Activated CD4-positive, alpha-beta memory T cell treated with anti-CD3 and anti-CD28 coated beads for 36 hours (primary cell): ENCODE measurements around the gene P2RX2. TPM values are rescaled to one million over a fixed set of nuclear protein-coding genes. Genes with fewer than 3 reads are reported as not detected.

ENCODE experiments used
- CTCF ChIA-PET: fragments of 350-600 bp; sonication (Branson Sonifier 250); formaldehyde crosslinking; loops from one replicate; lab custom pipeline; 2021; ENCODE audit warnings: antibody characterized with exemption, inconsistent platforms; lab: Charles Lee
- POLR2A ChIA-PET: fragments of 350-600 bp; sonication (Branson Sonifier 250); formaldehyde crosslinking; loops from one replicate; lab custom pipeline; 2021; ENCODE audit warnings: antibody characterized with exemption; lab: Charles Lee
- DNase-seq: peaks from one replicate; pipeline ENCODE4 v3.0.0-alpha.2; 2020
- H3K27ac Mint-ChIP-seq: one replicate; pipeline ENCODE4 v1.8.0; 2021; ENCODE audit warnings: mixed read lengths
- H3K27me3 Mint-ChIP-seq: one replicate; pipeline ENCODE4 v1.8.0; 2021; ENCODE audit warnings: mixed read lengths
- H3K36me3 Mint-ChIP-seq: one replicate; pipeline ENCODE4 v1.8.0; 2021; ENCODE audit warnings: mixed read lengths
- H3K4me1 Mint-ChIP-seq: one replicate; pipeline ENCODE4 v1.8.0; 2021; ENCODE audit warnings: low read depth, mixed read lengths
- H3K4me3 Mint-ChIP-seq: one replicate; pipeline ENCODE4 v1.8.0; 2021; ENCODE audit warnings: mild to moderate bottlenecking, mixed read lengths
- H3K9me3 Mint-ChIP-seq: one replicate; pipeline ENCODE4 v1.8.0; 2021; ENCODE audit warnings: mixed read lengths
- intact Hi-C: fragments of 100-400 bp; cut with micrococcal nuclease; formaldehyde crosslinking; loops from one replicate; pipeline ENCODE4 v1.15.1; 2023
- total RNA-seq, 2 experiments: library from RNA; stranded (reverse); gene quantifications; one replicate each; pipeline ENCODE4 v1.2.3, GENCODE V29; 2021

Gene P2RX2
- total RNA-seq, 2 experiments from 2014 or later, result not detected

DNA sequence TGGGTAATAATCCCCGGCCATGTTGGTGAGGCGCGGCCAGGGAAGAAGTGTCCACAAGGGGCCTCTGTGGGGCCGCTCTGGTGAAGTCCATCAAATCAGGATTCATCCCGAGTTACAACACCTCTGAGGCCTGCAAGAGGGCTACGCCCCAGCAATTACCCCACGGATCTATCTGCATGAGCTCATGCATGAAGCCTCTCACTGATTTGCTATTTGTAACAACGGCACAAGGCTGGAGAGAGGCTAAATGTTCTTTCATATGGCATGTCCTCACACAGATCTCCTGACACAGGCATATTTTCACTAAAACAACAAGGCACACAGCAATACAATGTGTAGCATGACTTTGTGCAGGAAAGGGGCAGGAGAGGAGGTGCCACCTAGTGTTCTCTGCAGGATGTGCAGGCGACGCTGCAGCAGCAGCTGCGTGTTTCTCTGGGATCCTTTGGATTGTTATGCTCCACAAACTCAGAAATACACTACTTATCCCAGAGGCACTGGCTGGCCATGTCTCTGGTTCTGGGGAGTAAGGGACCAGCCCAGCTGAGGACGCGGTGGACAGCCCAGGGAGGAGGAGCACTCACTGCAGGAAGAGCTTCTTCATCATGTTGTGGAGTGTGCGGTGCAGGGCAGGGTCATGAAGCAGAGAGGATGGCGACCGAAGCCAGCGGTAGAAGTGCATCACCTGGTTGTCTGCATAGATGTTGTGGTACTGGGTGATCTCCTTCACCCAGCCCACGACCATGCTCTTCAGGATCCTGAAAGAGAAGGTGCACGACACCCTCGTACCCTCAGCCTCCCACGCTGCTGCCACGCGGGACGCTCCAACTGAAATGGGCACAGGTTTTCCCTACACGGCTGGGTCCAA, 20.2 kb downstream of the P2RX2 start:
- no peaks in the 10 kb centered on the region for H3K4me1 Mint-ChIP-seq
- H3K4me3 Mint-ChIP-seq, result no peak overlapping the region
- intact Hi-C loops, result no loop called here
- H3K36me3 Mint-ChIP-seq, result peaks cover 58% of the 10 kb centered on the region
- ChIA-PET CTCF (interaction anchor here (0.7 to 1.6 kb wide), 9 partner anchors 11 to 225 kb away, joined by 3 to 8 read pairs (median 3); no protein-coding TSS in a partner anchor), POLR2A (no interaction called here)
- DNase-seq, result no peak
- no peaks in the 10 kb centered on the region for H3K27me3 Mint-ChIP-seq
- no peaks in the 10 kb centered on the region for H3K9me3 Mint-ChIP-seq
- no peak overlapping the region for H3K27ac Mint-ChIP-seq

- CTCF ChIA-PET, result interaction anchor here (1.2 kb wide), 1 partner anchor 25 kb away, joined by 4 read pairs; no protein-coding TSS in a partner anchor
- Mint-ChIP-seq H3K4me3 (no peak overlapping the region), H3K36me3 (peaks cover 51% of the 10 kb centered on the region), H3K9me3 (no peaks in the 10 kb centered on the region), H3K4me1 (no peaks in the 10 kb centered on the region), H3K27me3 (no peaks in the 10 kb centered on the region), H3K27ac (no peak overlapping the region)
- no peak for DNase-seq
- intact Hi-C loops, result no loop called here
- POLR2A ChIA-PET, result no interaction called here
Measured at GRCh38 chr12:132639956-132640520, 21.5 kb downstream of the P2RX2 start.

- ChIA-PET CTCF (interaction anchor here (1.2 kb wide), 1 partner anchor 26 kb away, joined by 4 read pairs; no protein-coding TSS in a partner anchor), POLR2A (no interaction called here)
Measured at GRCh38 chr12:132640936-132641335, 22.4 kb downstream of the P2RX2 start.

GRCh38 chr12:132641811-132642650, 23.5 kb downstream of the P2RX2 start:
- H3K4me1 Mint-ChIP-seq, result no peaks in the 10 kb centered on the region
- H3K36me3 Mint-ChIP-seq, result peaks cover 45% of the 10 kb centered on the region
- H3K9me3 Mint-ChIP-seq, result no peaks in the 10 kb centered on the region
- CTCF ChIA-PET, result no interaction called here
- no peak for DNase-seq
- no peak overlapping the region for H3K27ac Mint-ChIP-seq
- intact Hi-C loops, result no loop called here
- H3K4me3 Mint-ChIP-seq, result no peak overlapping the region
- H3K27me3 Mint-ChIP-seq, result no peaks in the 10 kb centered on the region
- POLR2A ChIA-PET, result no interaction called here

More at GRCh38 chr12:132640936-132641335, 22.4 kb downstream of the P2RX2 start:
- Mint-ChIP-seq H3K4me3 (no peak overlapping the region), H3K36me3 (peaks cover 46% of the 10 kb centered on the region), H3K9me3 (no peaks in the 10 kb centered on the region), H3K27me3 (no peaks in the 10 kb centered on the region), H3K4me1 (no peaks in the 10 kb centered on the region), H3K27ac (no peak overlapping the region)
- intact Hi-C loops, result no loop called here
- DNase-seq, result no peak

- POLR2A ChIA-PET, result no interaction called here
- Mint-ChIP-seq H3K4me3 (no peak overlapping the region), H3K4me1 (no peaks in the 10 kb centered on the region), H3K36me3 (peaks cover 44% of the 10 kb centered on the region), H3K9me3 (no peaks in the 10 kb centered on the region), H3K27ac (no peak overlapping the region), H3K27me3 (no peaks in the 10 kb centered on the region)
- intact Hi-C loops, result no loop called here
- no peak for DNase-seq
- CTCF ChIA-PET, result no interaction called here
Measured at GRCh38 chr12:132642846-132643835, 24.6 kb downstream of the P2RX2 start.

GRCh38 chr12:132646850-132647249, 28.3 kb downstream of the P2RX2 start:
- CTCF ChIA-PET, result interaction anchor here (1.2 kb wide), 1 partner anchor 32 kb away, joined by 4 read pairs; no protein-coding TSS in a partner anchor
- no peak for DNase-seq
- H3K36me3 Mint-ChIP-seq, result peaks cover 32% of the 10 kb centered on the region

GRCh38 chr12:132647858-132648257, 29.3 kb downstream of the P2RX2 start:
- no peaks in the 10 kb centered on the region for H3K27me3 Mint-ChIP-seq
- intact Hi-C loops, result no loop called here
- POLR2A ChIA-PET, result no interaction called here

More at GRCh38 chr12:132646850-132647249, 28.3 kb downstream of the P2RX2 start:
- H3K27me3 Mint-ChIP-seq, result no peaks in the 10 kb centered on the region
- POLR2A ChIA-PET, result no interaction called here
- no peak overlapping the region for H3K27ac Mint-ChIP-seq
- H3K4me1 Mint-ChIP-seq, result no peaks in the 10 kb centered on the region
- intact Hi-C loops, result no loop called here
- no peak overlapping the region for H3K4me3 Mint-ChIP-seq
- H3K9me3 Mint-ChIP-seq, result no peaks in the 10 kb centered on the region

DNA sequence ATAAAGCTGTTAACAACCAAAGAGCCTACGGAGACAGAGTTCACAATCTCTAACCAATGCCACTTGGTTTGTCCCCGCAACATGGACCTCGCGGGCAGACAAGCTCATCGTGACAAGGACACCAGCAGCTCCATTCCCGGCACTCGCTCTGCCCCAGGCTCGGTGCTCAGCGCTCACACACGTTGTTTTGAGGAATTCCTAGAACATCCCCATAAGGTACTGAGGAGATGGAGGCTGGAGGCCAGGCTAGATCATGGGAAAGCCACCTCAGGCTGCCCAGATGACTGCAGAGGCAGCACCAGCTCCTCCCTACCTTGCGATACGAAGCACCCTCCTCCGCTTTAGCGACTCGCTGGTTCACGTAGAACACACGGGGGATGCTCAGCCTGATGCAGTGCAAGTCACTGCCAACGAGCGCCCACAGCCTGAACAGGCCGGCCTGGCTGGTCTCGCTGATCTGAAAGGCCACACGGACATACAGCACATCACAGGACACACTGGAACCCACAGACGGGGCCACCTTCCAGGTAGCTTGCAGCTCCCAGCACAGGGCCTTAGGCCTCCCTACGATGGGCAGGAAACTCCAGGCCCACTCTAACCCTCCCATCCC, 30.1 kb downstream of the P2RX2 start:
- ChIA-PET CTCF (interaction anchor here (0.7 to 1.8 kb wide), 3 partner anchors 27 to 217 kb away, joined by 3 to 4 read pairs (median 3); no protein-coding TSS in a partner anchor), POLR2A (no interaction called here)
- Mint-ChIP-seq H3K27me3 (no peaks in the 10 kb centered on the region), H3K36me3 (peaks cover 39% of the 10 kb centered on the region), H3K4me3 (no peak overlapping the region), H3K4me1 (no peaks in the 10 kb centered on the region), H3K27ac (no peak overlapping the region), H3K9me3 (no peaks in the 10 kb centered on the region)
- intact Hi-C loops, result no loop called here
- no peak for DNase-seq

More at GRCh38 chr12:132647858-132648257, 29.3 kb downstream of the P2RX2 start:
- no peak overlapping the region for H3K4me3 Mint-ChIP-seq
- H3K9me3 Mint-ChIP-seq, result no peaks in the 10 kb centered on the region
- CTCF ChIA-PET, result interaction anchor here (0.6 to 1.8 kb wide), 2 partner anchors 124 to 133 kb away, joined by 3 to 4 read pairs; no protein-coding TSS in a partner anchor
- H3K27ac Mint-ChIP-seq, result no peak overlapping the region
- H3K36me3 Mint-ChIP-seq, result peaks cover 38% of the 10 kb centered on the region
- no peak for DNase-seq
- no peaks in the 10 kb centered on the region for H3K4me1 Mint-ChIP-seq

GRCh38 chr12:132649226-132649945, 30.8 kb downstream of the P2RX2 start:
- intact Hi-C loops, result no loop called here

DNA sequence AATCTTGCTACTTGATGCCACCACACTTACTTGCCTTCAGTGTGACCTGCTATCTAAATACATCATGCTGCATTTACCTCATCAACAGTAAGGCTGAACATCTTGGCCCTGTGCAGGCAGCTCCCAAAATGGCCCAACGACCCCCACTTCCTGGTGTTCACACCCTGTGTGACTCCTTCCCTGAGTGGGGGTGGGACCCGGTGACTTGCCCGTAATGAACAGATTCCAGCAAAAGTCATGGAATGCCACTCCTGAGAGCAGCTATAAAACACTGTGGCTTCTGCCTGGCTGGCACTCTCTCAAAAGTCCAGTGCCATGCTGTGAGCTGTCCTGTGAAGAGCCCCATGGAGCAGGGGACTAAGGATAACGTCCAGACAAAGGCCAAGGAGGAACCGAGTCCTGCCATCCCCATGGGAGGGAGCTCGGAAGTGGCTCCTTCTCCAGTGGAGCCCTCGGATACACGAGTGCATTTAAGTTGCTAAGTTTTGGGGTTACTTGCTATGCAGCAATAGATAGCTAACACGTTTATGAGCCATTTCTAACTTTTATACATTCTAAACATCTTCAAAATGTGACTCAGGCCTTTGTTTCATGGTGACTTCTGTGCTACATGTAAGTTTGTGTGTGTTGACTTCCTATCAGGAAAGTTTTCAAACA, 33.0 kb downstream of the P2RX2 start:
- Mint-ChIP-seq H3K27ac (no peak overlapping the region), H3K27me3 (no peaks in the 10 kb centered on the region), H3K9me3 (no peaks in the 10 kb centered on the region), H3K4me3 (no peak overlapping the region), H3K4me1 (no peaks in the 10 kb centered on the region), H3K36me3 (peaks cover 38% of the 10 kb centered on the region)
- intact Hi-C loops, result no loop called here
- ChIA-PET POLR2A (no interaction called here), CTCF (interaction anchor here (1.9 to 2.0 kb wide), 2 partner anchors 13 to 37 kb away, joined by 6 to 8 read pairs; no protein-coding TSS in a partner anchor)
- DNase-seq, result no peak

More at GRCh38 chr12:132649226-132649945, 30.8 kb downstream of the P2RX2 start:
- POLR2A ChIA-PET, result no interaction called here
- CTCF ChIA-PET, result interaction anchor here (1.4 to 1.8 kb wide), 2 partner anchors 11 to 125 kb away, joined by 4 read pairs; no protein-coding TSS in a partner anchor
- Mint-ChIP-seq H3K9me3 (no peaks in the 10 kb centered on the region), H3K4me1 (no peaks in the 10 kb centered on the region), H3K27ac (no peak overlapping the region), H3K36me3 (peaks cover 42% of the 10 kb centered on the region), H3K4me3 (no peak overlapping the region), H3K27me3 (no peaks in the 10 kb centered on the region)
- DNase-seq, result no peak
